KMS-11 (cell line): ENCODE results near the gene GRIP2.

Experiments
- H2AFZ ChIP-seq: fragments of 200-600 bp; sonication (generic); 2 replicates; pipeline ENCODE4 v1.6.1; 2016; ENCODE audit warnings: antibody characterized with exemption, mixed run types, low read depth
- H3K27ac ChIP-seq: fragments of 200-600 bp; sonication (generic); 2 replicates; pipeline ENCODE4 v1.6.1; 2016; ENCODE audit warnings: mild to moderate bottlenecking, mixed run types
- H3K27me3 ChIP-seq: fragments of 200-600 bp; sonication (generic); 2 replicates; pipeline ENCODE4 v1.6.1; 2017; ENCODE audit warnings: mild to moderate bottlenecking, low read depth, mixed run types, moderate library complexity; ENCODE audit not compliant: insufficient read depth
- H3K36me3 ChIP-seq: fragments of 200-600 bp; sonication (generic); 2 replicates; pipeline ENCODE4 v1.6.1; 2017; ENCODE audit warnings: mild to moderate bottlenecking, mixed run types; ENCODE audit not compliant: insufficient read depth
- H3K4me1 ChIP-seq: fragments of 200-600 bp; sonication (generic); 2 replicates; pipeline ENCODE4 v1.6.1; 2016; ENCODE audit warnings: mild to moderate bottlenecking, low read depth, mixed run types; ENCODE audit not compliant: poor library complexity, severe bottlenecking
- H3K4me2 ChIP-seq: fragments of 200-600 bp; sonication (generic); 2 replicates; pipeline ENCODE4 v1.7.0; 2016; ENCODE audit warnings: mild to moderate bottlenecking, mixed run types
- H3K4me3 ChIP-seq: fragments of 200-600 bp; sonication (generic); IDR thresholded peaks from 2 replicates; pipeline ENCODE4 v1.6.1; 2017; ENCODE audit warnings: low read depth, low read length, mixed read lengths; ENCODE audit not compliant: insufficient read depth
- H3K79me2 ChIP-seq: fragments of 200-600 bp; sonication (generic); 2 replicates; pipeline ENCODE4 v1.6.1; 2016; ENCODE audit warnings: low read depth, mixed run types; ENCODE audit not compliant: insufficient read depth
- H3K9ac ChIP-seq: fragments of 200-600 bp; sonication (generic); 2 replicates; pipeline ENCODE4 v1.6.1; 2016; ENCODE audit warnings: mild to moderate bottlenecking, mixed run types
- H4K20me1 ChIP-seq: fragments of 200-600 bp; sonication (generic); 2 replicates; pipeline ENCODE4 v1.6.1; 2016; ENCODE audit warnings: mild to moderate bottlenecking, mixed run types; ENCODE audit not compliant: insufficient read depth
- TF ChIP-seq, protein P1 (sequence below): fragments of 200-600 bp; sonication (generic); conservative IDR thresholded peaks from 2 replicates; pipeline ENCODE4 v1.6.1; 2017; ENCODE audit warnings: low read depth, mild to moderate bottlenecking, antibody characterized with exemption, low read length, moderate library complexity, mixed read lengths

GRIP2 gene

DNA sequence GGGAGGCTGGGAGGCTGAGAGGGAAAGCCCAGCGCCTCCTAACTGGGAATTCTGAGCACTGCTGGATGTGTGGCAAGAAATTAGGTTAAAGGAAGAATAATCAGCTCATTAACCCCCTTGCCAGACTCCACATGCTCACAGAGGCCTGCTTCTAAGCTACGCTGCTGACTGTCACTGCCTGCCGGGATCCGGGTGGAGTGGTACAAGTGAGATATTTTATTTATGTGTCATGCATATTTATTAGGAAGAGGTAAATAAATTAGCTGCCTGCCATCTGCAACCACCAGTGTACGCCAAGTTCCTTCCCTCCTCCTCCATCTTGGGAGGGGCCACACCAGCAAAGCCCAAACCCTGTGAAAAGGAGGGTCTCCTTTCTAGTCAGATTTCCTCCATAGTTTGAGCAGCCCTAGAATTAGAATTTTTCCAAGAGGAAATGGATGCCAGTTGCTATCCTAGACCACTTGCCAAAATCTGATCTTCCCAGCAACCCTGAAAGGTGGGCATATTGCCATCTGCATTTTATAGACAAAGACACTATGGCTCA lies 43.5 kb upstream of the GRIP2 start:
- Histone ChIP-seq H3K27me3 (no peaks in the 10 kb centered on the region), H3K4me3 (no peak overlapping the region), H3K9ac (no peak overlapping the region), H3K36me3 (no peaks in the 10 kb centered on the region), H4K20me1 (no peaks in the 10 kb centered on the region), H2AFZ (no peak overlapping the region), H3K27ac (no peak overlapping the region), H3K4me2 (no peak overlapping the region), H3K79me2 (no peaks in the 10 kb centered on the region), H3K4me1 (no peaks in the 10 kb centered on the region)
- TF ChIP-seq, protein P1, sequence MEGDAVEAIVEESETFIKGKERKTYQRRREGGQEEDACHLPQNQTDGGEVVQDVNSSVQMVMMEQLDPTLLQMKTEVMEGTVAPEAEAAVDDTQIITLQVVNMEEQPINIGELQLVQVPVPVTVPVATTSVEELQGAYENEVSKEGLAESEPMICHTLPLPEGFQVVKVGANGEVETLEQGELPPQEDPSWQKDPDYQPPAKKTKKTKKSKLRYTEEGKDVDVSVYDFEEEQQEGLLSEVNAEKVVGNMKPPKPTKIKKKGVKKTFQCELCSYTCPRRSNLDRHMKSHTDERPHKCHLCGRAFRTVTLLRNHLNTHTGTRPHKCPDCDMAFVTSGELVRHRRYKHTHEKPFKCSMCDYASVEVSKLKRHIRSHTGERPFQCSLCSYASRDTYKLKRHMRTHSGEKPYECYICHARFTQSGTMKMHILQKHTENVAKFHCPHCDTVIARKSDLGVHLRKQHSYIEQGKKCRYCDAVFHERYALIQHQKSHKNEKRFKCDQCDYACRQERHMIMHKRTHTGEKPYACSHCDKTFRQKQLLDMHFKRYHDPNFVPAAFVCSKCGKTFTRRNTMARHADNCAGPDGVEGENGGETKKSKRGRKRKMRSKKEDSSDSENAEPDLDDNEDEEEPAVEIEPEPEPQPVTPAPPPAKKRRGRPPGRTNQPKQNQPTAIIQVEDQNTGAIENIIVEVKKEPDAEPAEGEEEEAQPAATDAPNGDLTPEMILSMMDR = no peak

DNA sequence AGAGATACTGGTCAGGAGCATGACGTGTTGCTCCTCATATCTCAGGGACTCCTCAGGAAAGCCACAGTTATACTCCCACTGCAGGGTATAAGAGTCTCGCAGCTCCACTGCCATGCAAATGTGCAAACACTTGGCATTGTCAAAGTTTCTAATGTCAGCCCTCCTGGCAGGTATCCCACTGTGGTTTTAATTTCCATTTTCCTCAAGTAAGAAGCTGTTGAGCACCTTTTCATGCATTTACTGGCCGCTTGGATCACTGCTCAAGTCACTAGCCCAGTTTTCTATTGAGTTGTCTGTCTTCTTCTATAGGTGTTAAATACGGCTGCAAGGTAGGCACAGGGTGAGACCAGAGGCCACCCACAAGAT lies 41.9 kb upstream of the GRIP2 start:
- no peaks in the 10 kb centered on the region for H3K4me1 ChIP-seq
- no peaks in the 10 kb centered on the region for H3K36me3 ChIP-seq
- H3K4me3 ChIP-seq = no peak overlapping the region
- H2AFZ ChIP-seq = no peak overlapping the region
- no peaks in the 10 kb centered on the region for H3K27me3 ChIP-seq
- H3K27ac ChIP-seq = no peak overlapping the region
- no peaks in the 10 kb centered on the region for H3K79me2 ChIP-seq
- TF ChIP-seq, protein P1 = no peak
- no peak overlapping the region for H3K9ac ChIP-seq
- H3K4me2 ChIP-seq = no peak overlapping the region
- H4K20me1 ChIP-seq = no peaks in the 10 kb centered on the region

DNA sequence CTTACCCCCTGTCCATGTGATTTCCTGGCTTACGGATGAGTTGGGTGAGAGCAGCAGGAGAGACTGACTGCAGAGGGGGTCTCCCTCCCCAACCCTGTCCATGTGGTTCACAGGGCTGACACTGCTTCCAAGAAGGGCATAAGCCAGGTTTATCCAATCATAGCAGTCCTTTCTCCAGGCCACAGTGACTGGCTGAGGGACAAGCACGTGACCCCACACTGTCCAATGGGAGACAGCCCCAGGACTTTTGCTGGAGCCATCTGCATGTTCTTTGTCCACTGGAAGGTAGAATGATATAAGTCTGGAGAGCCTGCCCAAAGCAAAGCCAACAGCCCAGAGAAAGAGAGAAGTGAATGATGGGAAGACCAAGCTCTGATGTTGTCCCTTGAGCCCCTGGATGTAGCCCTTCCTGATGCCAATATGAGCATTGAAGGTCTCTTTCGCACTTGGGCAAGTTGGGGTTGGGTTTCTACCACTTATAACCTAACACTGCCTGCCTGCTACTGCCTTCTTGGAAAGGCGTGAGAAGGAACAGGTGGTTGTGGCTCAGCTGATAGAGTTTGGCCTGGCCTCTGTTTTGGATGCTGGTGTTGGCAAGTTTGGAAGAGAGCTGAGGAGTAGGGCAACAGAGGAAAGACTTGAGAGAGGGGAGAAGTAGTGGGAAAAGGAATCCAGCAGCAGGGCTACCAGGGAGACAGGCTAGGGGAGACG lies 41.3 kb upstream of the GRIP2 start:
- Histone ChIP-seq H3K36me3 (no peaks in the 10 kb centered on the region), H3K27me3 (no peaks in the 10 kb centered on the region), H3K27ac (no peak overlapping the region), H3K4me1 (no peaks in the 10 kb centered on the region), H4K20me1 (no peaks in the 10 kb centered on the region), H3K4me2 (no peak overlapping the region), H3K79me2 (no peaks in the 10 kb centered on the region), H2AFZ (no peak overlapping the region), H3K4me3 (no peak overlapping the region), H3K9ac (no peak overlapping the region)
- TF ChIP-seq, protein P1 = no peak

DNA sequence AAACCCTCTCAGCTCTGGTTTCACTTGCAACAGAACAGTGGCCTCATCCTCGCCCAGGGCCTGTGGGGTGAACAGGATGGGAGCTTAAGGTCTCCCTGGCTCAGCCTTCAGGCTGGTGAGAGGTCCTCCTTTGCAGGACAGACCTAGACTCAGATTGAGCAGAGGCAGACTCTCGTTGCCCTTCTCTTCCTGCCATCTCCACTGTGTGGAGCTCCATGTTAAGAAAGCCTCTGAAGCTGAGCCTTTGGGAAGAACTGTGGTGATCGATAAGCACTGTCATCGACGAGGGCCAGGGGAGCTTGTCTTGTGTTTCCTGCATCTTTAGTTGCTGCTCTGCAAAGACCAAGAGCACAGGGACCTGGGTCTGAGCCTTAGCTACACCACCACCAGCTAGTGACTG lies 37.8 kb upstream of the GRIP2 start:
- Histone ChIP-seq H3K79me2 (no peaks in the 10 kb centered on the region), H3K4me2 (no peak overlapping the region), H3K4me1 (no peaks in the 10 kb centered on the region), H3K9ac (no peak overlapping the region), H3K4me3 (no peak overlapping the region), H3K36me3 (no peaks in the 10 kb centered on the region), H3K27me3 (no peaks in the 10 kb centered on the region; the same call in 1 of the 2 replicates), H2AFZ (no peak overlapping the region), H4K20me1 (no peaks in the 10 kb centered on the region), H3K27ac (no peak overlapping the region)
- TF ChIP-seq, protein P1 = no peak
